HG03520 (cell line): ENCODE data around the gene C20orf204.

ENCODE experiments used
- ATAC-seq: cut with Tn5 transposase; IDR thresholded peaks from one replicate; pipeline ENCODE4 v1.9.1; 2021; ENCODE audit warnings: mild to moderate bottlenecking, moderate library complexity; ENCODE audit not compliant: unreplicated experiment

C20orf204 gene

DNA sequence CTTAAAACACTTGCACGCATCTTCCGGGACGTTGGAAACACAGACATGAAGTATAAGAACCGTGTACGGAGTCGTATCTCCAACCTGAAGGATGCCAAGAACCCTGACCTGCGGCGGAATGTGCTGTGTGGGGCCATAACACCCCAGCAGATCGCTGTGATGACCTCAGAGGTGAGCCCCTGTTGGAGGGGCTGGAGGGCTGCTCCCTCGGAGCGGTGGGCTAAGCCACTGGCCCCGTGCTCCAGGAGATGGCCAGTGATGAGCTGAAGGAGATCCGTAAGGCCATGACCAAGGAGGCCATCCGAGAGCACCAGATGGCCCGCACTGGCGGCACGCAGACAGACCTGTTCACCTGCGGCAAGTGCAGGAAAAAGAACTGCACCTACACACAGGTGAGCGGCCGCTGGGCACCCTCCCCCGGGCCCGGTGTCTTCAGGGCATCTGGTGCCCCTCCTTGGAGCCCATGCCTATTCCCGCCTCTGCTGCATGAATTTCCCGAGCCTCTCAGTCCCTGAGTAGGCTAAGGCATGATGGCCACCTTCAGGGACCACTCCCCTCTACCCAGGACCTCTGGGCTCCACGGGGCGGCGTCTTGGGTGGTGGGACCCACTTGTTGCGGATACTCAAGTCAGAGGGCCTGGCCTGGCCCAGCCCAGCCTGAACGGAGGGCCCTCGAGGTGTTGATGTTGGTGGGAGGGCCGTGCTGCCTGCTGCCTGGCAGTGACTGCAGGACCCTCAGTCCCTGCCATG is 34.4 kb downstream of the C20orf204 start:
- ATAC-seq = no peak

DNA sequence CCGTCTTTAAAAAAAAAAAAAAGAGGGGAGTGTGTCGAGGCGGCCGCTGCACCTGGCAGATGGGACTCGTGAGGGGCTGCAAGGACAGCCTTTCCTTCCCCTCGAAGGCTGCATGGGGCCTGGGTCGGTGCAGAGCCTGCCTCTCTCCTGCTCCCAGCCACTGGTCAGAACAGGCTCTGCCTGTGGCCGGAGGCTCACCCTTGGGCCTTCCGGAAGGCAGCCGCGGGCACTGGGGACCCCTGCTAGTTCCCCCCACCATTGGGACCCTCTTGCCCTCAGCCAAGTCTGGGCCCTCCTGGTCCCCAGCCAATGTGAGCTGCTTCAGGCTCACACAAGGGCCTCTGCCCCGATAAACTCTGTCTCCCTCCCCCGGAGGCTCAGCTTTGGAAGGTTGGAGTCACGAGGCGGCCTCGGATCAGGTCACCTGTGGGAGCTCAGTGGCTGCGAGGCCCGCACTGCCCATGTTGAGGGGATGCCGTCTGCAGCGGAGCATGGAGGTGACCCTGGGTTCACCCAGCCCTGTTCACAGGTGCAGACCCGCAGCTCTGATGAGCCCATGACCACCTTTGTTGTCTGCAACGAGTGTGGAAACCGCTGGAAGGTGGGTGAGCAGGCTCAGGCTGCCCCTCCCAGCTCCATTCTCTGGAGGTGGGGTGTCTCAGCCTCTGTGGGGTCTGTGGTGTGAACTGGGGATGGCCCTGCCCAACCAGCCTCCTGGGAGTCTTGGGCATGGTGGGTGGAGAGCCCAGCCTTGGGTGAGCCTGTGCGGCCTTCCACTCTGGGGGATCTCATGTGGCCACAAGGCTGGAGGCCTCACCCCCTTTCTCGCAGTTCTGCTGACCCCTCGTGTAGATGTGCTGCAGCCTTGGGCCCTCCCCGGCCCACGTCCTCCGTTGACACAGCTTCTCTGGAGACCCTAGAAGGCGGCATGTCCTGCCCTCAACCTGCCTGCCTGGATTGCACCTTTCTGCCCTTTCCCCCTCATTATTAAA is 35.7 kb downstream of the C20orf204 start:
- ATAC-seq = no peak

DNA sequence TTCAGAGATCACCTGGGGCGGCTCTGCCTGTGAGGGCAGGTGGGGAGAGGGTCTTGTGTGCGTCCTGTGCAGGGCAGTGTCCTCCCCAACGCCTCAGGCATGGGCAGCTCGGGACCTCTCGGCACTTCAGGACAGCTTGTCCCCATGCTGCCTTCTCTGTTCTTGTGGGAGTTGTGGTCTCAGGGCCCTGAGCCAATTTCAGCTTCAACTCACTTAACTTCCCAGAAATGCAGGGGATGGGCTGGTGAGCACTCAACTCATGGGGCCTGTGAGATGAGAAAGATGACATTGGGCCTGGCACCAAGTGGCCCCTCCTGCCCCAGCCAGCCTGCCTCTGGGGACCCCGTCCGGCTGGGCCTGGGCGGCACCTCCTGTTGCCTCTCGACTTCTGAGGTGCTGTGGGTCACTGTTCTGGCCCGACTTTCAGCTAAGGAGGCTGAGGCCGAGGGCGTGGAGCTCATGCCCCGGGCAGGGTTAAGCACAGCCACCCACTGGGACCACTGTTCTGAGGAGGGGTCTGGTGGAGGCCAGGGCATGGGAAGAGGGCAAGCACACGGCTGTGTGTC is 36.6 kb downstream of the C20orf204 start:
- ATAC-seq = no peak

DNA sequence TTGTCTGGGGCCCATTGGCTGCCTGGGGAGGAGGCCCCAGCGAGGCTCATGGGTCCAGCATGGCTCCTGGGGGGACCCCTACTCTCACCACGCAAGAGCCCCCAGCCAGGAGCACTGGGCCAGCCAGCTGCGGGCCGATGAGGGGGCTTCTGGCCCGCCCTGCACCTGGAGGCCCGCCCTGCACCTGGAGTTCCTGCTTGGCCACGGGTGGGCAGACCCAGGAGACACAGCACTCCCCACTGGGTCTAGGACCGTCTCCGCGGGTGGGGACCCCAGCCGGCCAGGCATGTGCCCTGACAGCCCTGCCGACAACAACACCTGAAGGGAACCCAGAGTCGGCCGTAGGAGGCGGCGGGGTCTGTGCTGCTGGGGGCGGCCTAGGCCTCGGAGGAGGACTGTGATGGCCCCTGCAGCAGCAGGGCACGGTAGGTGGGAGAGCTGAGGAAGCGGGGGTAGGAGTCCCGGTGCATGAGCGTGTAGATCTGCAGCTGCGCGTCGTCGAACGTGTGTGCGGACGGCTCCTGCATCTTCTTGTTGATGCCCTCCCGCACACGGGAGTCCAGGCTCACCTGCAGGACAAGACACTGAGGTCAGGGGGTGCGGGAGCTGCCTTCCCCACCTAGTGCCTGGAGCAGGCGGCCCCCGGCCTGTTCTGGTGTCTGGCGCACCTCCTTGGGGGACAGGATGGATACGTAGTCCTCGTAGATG is 37.6 kb downstream of the C20orf204 start:
- no peak for ATAC-seq

DNA sequence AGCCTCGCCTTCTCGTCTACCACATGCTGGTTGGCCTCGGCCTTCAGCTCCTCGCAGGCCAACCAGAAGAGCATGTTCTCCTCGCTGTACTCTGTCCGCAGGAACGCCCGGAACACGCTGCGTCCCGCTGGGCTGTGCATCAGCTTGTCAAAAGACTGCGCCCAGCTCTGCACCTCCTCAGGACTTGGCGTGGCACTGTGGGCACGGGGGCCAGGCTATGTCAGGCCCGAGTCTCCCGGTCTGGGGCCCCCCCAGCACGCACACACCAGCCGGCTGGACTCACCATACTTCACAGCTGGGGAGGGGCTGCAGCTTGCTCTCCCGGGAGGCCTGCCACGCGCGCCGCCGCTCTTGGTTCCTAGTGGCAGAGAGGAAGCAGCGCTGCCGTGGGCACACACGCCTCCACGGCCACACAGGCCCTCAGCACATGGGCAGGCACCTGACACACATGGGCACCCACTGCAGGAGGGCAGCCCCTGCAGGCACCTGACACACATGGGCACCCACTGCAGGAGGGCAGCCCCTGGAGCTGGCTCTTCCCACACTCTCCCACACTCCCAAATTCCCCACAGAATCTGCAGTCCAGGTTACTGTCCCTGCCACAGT is 38.3 kb downstream of the C20orf204 start:
- ATAC-seq = no peak

DNA sequence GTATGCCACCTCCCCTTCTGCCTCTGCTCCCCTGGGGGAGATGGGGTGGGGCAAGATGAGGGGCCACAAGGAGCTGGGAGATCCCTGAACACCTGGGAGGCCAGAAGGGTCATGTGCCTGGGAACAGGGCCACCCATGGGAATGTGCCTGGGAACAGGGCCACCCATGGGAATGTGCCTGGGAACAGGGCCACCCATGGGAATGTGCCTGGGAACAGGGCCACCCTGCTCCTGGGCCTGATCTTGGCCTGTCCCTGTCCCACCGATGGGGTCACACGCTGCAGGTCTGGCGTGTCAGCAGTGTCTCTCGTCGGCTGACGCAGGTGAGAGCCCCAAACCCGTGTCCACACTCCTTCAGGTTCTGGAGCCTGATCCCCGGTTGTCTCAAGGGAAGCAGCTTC is 39.0 kb downstream of the C20orf204 start:
- ATAC-seq = no peak

DNA sequence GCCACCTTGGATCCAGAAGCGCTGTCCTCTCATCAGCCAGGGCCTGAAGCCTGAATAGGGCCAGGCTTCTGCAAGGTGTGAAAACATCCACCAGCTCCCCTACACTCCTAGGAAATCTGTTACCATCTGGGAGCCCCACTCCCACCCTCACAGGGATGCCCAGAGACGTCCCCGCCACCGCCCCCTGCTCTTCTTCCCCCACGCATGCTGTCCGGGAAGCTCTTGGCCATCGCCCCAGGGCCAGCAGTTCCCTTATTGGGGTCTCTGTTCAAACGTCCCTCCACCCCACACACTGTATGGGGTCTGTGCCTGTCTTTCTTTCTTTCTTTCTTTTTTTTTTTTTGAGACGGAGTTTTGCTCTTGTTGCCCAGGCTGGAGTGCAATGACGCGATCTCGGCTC is 39.6 kb downstream of the C20orf204 start:
- no peak for ATAC-seq

DNA sequence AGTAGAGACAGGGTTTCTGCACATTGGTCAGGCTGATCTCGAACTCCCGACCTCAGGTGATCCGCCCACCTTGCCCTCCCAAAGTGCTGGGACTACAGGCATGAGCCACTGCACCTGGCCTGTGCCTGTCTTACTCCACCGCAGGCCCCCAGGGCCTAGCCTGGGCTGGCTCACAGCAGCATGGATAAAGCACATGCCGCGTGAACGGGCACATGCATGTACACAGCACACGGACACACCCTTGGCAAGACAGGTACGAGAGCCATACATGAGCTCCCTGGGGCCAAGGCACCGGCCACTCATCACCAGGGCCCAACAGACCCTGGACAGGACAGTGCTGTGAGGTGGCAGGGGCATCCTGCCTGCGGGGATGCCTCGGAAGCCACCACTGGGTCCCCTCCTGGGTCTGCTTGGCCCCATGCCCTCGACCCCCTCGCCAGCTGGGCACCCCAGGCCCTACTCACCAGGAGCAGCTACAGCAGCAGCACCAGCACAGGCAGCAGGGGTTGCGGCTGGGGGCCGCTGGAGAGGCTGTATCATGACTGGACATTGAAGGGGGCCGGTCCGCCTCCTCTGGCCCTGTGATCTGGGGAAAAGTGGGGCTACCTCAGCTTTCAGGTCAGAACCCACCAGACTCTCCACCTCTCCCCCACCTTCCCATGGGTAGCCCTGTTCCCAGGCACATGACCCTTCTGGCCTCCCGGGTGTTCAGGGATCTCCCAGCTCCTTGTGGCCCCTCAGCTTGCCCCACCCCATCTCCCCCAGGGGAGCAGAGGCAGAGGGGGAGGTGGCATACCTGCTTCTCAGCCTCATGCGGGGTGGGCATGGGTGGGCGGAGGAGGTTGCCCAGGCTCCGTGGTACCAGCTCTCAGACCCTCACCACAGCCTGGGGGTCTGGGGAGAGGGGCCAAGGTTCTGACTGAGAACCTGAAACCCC is 40.3 kb downstream of the C20orf204 start:
- ATAC-seq = no peak

DNA sequence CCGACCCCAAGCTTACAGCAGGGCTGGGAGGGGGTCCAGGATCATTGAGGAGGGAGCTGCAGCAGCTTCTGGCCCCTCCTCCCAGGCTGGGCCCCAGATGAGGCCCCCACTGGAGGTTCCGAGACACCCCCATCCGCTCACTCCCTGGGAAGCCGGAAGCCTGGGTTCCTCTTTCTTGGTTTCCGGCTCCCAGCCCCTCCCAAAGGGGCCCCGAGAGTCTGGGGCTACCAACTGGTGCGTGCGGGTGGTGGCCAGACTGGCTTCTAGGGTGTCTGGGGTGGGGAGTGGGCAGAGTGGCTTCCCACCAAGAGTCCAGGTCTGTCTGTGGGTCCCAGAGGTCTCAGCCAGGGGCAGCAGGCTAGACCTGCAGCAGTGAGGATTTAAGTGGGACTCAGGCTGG is 41.1 kb downstream of the C20orf204 start:
- ATAC-seq = no peak

DNA sequence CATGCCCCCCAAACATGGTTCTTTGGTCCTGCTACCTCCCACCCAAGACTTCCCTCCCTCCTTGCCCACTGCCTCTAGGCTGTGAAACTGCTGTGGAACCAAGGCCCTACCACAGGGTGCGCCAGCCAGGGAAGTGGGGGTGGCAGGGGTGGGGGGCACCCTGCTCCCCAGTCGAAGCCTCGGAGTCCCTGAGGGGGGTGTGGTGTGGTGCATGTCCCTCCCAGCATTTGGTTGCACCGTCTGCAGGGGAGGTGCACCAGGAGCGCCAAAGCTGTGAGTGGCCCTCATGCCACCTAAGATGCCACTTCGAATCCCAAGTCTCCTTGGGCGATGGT is 41.5 kb downstream of the C20orf204 start:
- no peak for ATAC-seq

DNA sequence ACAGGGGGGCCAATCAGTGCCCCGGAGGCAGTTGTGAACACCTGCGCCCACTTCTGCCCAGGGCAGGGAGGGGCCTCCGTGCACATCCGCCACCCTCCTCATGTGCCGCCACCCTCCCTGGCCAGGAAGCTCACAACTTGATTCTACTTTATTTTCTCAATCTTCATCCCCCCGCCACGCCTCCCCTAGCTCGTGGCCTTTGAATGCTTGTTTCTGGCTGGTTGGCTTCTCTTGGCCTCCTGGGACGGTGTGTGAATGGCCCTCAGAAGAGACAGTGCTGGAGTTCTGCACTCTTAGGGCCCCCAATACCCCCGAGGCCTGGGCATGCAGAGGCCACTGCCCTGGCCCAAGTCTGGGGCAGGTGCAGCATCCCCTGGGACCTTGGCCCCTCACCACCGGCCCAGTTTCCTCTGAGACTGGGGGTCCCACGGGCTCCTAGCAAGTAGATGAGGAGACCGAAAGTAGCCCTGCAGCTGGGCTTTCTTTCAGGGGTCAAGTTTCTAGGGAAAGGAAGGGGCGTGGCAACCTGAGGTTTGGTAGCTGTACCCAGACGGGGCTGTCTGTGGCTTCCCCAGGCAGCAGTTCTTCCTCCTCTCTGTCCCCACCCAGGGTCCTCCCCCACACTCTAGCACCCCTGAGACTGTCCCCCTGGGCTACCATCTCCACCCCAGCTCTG is 42.0 kb downstream of the C20orf204 start:
- ATAC-seq = no peak

DNA sequence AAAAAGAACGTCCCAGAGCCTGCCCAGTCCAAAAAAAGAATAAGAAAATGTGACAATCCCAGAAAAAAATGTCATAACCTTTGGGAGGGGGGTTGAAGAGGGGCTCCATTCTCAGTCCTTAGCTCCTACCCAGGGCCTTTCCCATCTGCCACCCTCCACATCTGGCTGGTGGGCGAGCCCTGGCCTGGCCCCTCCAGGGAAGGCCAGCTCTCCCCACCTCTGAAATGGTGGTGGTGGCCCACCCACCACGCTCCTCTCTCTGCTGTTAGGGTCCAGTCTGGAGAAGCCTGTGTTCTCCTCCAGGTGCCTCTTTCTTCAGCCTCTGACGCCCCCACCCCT is 42.9 kb downstream of the C20orf204 start:
- ATAC-seq = no peak

DNA sequence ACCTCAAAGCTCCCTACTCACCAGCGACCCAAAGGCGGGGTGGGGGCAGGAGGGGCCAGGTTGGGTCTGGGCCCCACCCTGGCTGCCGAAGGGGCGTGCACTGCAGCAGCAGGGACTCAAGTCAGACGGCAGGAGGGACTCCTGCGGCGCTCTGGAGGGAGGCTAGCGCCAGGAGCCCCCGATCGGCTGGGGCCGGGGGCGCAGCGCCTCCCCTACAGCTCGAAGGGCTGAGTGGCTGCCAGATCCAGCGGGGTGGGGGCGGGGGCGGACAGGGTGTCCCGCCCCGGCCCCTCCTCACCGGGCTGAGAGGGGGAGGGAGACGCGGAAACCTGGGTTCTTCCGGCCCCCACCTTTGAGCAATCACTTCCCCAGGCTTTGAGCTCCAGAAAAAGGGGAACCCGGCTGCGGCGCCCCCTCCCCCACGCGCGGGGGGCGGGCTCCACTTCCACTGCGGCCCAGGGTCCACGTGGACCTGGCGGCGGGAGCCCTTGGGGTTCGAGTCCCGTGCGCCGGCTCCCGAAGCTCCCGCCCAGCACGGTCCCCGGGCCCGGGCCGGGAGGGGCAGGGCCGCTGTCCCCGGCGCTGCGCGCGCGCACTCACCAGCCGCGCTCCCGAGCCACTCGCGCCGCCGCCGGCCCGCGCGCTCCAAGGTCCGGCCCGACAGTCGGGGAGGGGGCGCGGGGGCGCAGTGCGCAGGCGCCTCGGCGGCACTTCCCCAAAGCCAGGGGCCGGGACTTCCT is 43.5 kb downstream of the C20orf204 start, which contains the start of gene RGS19:
RGS19 (minus strand) TSS at position 246 of the 740 bp plus-strand sequence. CDS start 2,632 bp downstream, outside the sequence.
- ATAC-seq = peak; percentile 35

DNA sequence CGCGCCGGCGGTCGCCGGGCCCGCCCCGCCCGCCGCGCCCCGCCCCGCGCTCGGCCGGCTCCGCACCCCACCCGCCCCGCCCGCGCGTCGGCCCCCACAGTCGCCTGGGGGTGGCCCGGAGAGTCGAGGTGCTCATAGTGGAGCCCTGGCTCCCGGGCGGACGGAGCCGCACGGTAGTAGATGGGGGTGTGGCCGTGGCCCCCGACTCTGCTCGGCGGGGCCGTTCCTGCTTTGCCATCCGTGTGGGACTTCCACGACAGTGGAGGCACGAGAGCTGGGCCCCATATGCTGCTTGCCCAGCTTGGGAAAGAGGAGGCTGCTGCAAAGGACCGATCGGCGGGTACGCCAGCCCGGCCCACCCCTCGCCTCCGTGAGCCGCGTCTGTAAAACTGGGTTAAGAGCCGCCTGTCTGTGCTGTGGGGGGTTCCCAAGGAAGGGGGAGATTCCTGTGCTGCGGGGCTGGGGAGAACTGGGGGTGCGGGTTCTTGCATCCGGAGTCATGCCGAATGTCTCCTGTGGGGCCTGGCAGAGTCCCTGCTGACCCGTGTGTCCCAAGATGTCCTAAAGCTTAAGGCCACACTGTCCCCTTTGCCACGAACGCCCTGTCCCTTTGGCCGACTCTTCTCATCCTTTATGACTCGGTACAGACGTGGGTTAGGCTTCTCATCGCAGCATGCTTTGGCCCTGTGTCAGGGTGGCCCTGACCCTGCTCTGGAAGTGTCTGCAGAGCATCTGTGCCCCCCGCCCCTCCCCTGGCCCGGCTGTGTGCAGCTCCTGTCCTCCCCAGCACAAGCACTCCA is 44.2 kb downstream of the C20orf204 start, which contains the start of gene OPRL1:
OPRL1 (plus strand) TSS at position 70 of the 800 bp plus-strand sequence. CDS start 12,639 bp downstream, outside the sequence.
- no peak for ATAC-seq

DNA sequence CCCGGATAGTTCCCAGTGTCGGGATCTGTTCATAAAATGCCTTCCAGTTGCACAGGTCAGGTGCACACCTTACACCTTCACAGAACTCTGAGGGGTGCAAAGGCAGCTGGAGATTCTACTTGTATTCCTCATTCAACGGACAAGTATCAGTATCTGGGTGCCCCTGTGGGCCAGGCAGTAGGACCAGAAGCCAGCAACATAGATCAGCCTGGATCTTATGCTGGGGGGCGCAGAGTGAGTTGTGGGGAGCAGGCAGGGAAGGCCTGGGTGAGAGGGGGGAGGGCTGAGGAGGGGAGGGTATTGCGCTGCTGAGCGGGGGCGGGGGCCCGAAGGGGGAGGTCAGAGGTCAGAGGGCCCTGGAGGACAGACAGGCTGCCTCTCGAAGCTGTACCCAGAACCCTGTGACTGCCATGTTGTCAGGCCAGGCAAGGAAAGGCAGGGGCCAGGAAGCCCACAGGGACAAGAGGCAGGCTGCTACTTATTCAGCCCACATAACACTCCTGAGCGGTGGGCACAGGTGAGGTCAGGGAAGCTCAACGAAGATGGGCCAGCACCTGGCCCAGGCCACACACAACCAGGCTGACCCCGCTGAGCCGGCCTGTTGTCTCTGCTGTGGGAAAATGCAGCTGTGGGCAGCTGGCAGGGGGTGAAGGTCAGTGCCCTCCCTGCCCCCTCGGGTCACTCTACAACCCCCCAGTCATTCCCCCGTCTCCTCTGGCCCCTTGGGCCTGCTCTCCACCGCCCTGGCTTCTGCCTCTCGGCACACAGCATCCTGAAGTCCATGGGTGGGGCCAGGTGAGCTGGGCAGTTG is 45.0 kb downstream of the C20orf204 start:
- ATAC-seq = no peak

DNA sequence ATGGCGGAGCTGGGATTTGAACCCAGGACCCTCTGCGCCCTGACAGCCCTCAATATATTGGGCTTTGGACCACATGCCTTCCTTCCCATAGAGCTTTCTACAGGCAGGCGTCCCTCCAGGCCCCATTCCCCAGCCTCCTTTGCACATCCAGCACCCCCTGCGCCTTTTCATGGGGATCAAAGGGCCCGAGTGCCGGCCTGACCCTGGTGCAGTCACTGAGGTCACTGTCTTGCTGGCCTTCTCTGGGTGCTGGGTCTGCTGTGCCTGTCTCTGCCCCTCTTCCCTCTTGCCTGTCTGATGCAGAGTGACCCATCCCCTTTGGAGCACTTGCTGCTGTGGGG is 45.6 kb downstream of the C20orf204 start:
- ATAC-seq = no peak
